Parathyroid adenoma (tissue), 2 donors: ENCODE data around the gene AP1G1.

Experiments
- H2AFZ ChIP-seq: fragments of 300-600 bp; sonication (generic); one replicate; pipeline ENCODE4 v1.7.0; 2017; ENCODE audit warnings: antibody characterized with exemption, mild to moderate bottlenecking
- H3K27ac ChIP-seq: fragments of 300-600 bp; sonication (generic); one replicate; pipeline ENCODE4 v1.7.0; 2017
- H3K27me3 ChIP-seq: fragments of 300-600 bp; sonication (generic); one replicate; pipeline ENCODE4 v1.7.0; 2017; ENCODE audit warnings: low read length; ENCODE audit not compliant: control insufficient read depth, insufficient read depth
- H3K36me3 ChIP-seq: fragments of 300-600 bp; sonication (generic); one replicate; pipeline ENCODE4 v1.7.0; 2017; ENCODE audit warnings: low read length; ENCODE audit not compliant: control insufficient read depth, insufficient read depth
- H3K4me1 ChIP-seq: fragments of 300-600 bp; sonication (generic); one replicate; pipeline ENCODE4 v1.7.0; 2017; ENCODE audit warnings: control low read depth
- H3K4me2 ChIP-seq: fragments of 300-600 bp; sonication (generic); one replicate; pipeline ENCODE4 v1.7.0; 2017; ENCODE audit warnings: low read length
- H3K4me3 ChIP-seq: fragments of 300-600 bp; sonication (generic); one replicate; pipeline ENCODE4 v1.7.0; 2017; ENCODE audit warnings: low read depth, low read length
- H3K79me2 ChIP-seq: fragments of 300-600 bp; sonication (generic); one replicate; pipeline ENCODE4 v1.7.0; 2017; ENCODE audit warnings: control low read depth
- H3K9ac ChIP-seq: fragments of 300-600 bp; sonication (generic); one replicate; pipeline ENCODE4 v1.7.0; 2017; ENCODE audit warnings: mild to moderate bottlenecking
- H3K9me3 ChIP-seq: fragments of 300-600 bp; sonication (generic); one replicate; pipeline ENCODE4 v1.7.0; 2017; ENCODE audit warnings: low read length; ENCODE audit not compliant: control insufficient read depth
- CTCF ChIP-seq: fragments of 300-600 bp; sonication (generic); IDR thresholded peaks from one replicate; pipeline ENCODE4 v1.7.0; 2017; ENCODE audit warnings: antibody characterized with exemption, mild to moderate bottlenecking
- donor health status: primary hyperparathyroidism.

The AP1G1 gene

GRCh38 chr16:71808593-71809459 lies at the start of gene AP1G1:
Gene AP1G1, minus strand, starts transcription at chr16:71808834. Its CDS starts 19,355 bp downstream, at chr16:71789479.
- Histone ChIP-seq H3K9ac (peak within 1 kb of the TSS; percentile 88), H3K79me2 (peaks cover 29% of the 10 kb centered on the region), H3K4me3 (peak within 1 kb of the TSS; percentile 90), H3K4me2 (peak within 1 kb of the TSS; percentile 94), H3K9me3 (no peaks in the 10 kb centered on the region), H3K27ac (peak within 1 kb of the TSS; percentile 100), H3K4me1 (peaks cover 8% of the 10 kb centered on the region), H3K36me3 (no peaks in the 10 kb centered on the region), H3K27me3 (no peaks in the 10 kb centered on the region), H2AFZ (peak within 1 kb of the TSS; percentile 100)
- no peak for TF ChIP-seq CTCF

GRCh38 chr16:71855937-71856662 lies 47.5 kb upstream of the AP1G1 start:
- Histone ChIP-seq H3K9me3 (no peaks in the 10 kb centered on the region), H3K79me2 (peaks cover 28% of the 10 kb centered on the region), H3K4me2 (no peak overlapping the region), H3K36me3 (no peaks in the 10 kb centered on the region), H3K9ac (no peak overlapping the region), H3K27ac (no peak overlapping the region), H2AFZ (no peak overlapping the region), H3K27me3 (no peaks in the 10 kb centered on the region), H3K4me1 (no peaks in the 10 kb centered on the region), H3K4me3 (no peak overlapping the region)
- TF ChIP-seq CTCF, result no peak

- no peaks in the 10 kb centered on the region for H3K36me3 ChIP-seq
- no peak overlapping the region for H3K27ac ChIP-seq
- H3K4me2 ChIP-seq, result no peak overlapping the region
- H3K4me3 ChIP-seq, result no peak overlapping the region
- no peaks in the 10 kb centered on the region for H3K4me1 ChIP-seq
- H3K27me3 ChIP-seq, result no peaks in the 10 kb centered on the region
- peaks cover 37% of the 10 kb centered on the region for H3K79me2 ChIP-seq
- H3K9me3 ChIP-seq, result no peaks in the 10 kb centered on the region
- H3K9ac ChIP-seq, result no peak overlapping the region
- TF ChIP-seq CTCF, result no peak
- no peak overlapping the region for H2AFZ ChIP-seq
These were observed 45.8 kb upstream of the AP1G1 start for GRCh38 chr16:71854369-71854948.

- Histone ChIP-seq H3K9me3 (no peaks in the 10 kb centered on the region), H3K27ac (no peak overlapping the region), H3K4me3 (no peak overlapping the region), H3K9ac (no peak overlapping the region), H3K36me3 (no peaks in the 10 kb centered on the region), H3K79me2 (peaks cover 37% of the 10 kb centered on the region), H3K4me2 (no peak overlapping the region), H3K27me3 (no peaks in the 10 kb centered on the region), H2AFZ (no peak overlapping the region), H3K4me1 (no peaks in the 10 kb centered on the region)
- TF ChIP-seq CTCF, result no peak
These were observed 44.8 kb upstream of the AP1G1 start for GRCh38 chr16:71853413-71853812.
